B cell (primary cell): ENCODE data around the gene GLI3. TPM values are rescaled to one million over a fixed set of nuclear protein-coding genes. Genes with fewer than 3 reads are reported as not detected.
A peak's percentile ranks its signal among the peaks of the same experiment; 100 is the strongest.

Experiments used
- ATAC-seq: fragments of 200-7000 bp; cut with Tn5 transposase; one replicate; pipeline ENCODE4 v1.10.0; 2021; ENCODE audit warnings: low read depth, mild to moderate bottlenecking, moderate number of reproducible peaks, moderate library complexity
- CTCF ChIA-PET: fragments of 350-600 bp; sonication (Branson Sonifier 250); formaldehyde crosslinking; loops from one replicate; lab custom pipeline; 2021; ENCODE audit warnings: antibody characterized with exemption, inconsistent platforms; lab: Charles Lee
- POLR2A ChIA-PET: fragments of 350-600 bp; sonication (Branson Sonifier 250); formaldehyde crosslinking; loops from one replicate; lab custom pipeline; 2021; ENCODE audit warnings: antibody characterized with exemption; lab: Charles Lee
- DNase-seq: peaks from one replicate; pipeline ENCODE4 v3.0.0; 2013
- H2AFZ ChIP-seq: 2 replicates; pipeline ENCODE4 v1.6.1; 2012; ENCODE audit warnings: mild to moderate bottlenecking, low read depth, low read length; ENCODE audit not compliant: insufficient read depth, poor library complexity, severe bottlenecking
- H3K27ac ChIP-seq, 2 donors: 1 replicate in 1 of 2; 2 replicates in 1 of 2; pipeline ENCODE4 v1.5.1; 2012 to 2013; ENCODE audit warnings: low read length in 2 of 2, mild to moderate bottlenecking in 2 of 2, moderate library complexity in 1 of 2
- H3K27me3 ChIP-seq, 4 experiments: fragments of 200-600 bp in 1 of 4; sonication (generic) in 1 of 4; replicated peaks in 1 of 4; 1 replicate in 2 of 4; 2 replicates in 2 of 4; pipeline versions ENCODE4 v1.6.1 to v1.7.0; 2013 to 2016; ENCODE audit warnings: low read length in 3 of 4, mild to moderate bottlenecking in 2 of 4, mixed read lengths in 1 of 4, moderate library complexity in 1 of 4; ENCODE audit not compliant: insufficient read depth in 4 of 4, control insufficient read depth in 3 of 4; ENCODE audit errors: control extremely low read depth in 1 of 4
- H3K36me3 ChIP-seq, 2 experiments: replicated peaks in 1 of 2; 1 replicate in 1 of 2; 2 replicates in 1 of 2; pipeline versions ENCODE4 v1.6.1 to v1.7.1; 2013; ENCODE audit warnings: low read length in 1 of 2; ENCODE audit not compliant: insufficient read depth in 2 of 2, control insufficient read depth in 1 of 2; ENCODE audit errors: control extremely low read depth in 1 of 2, extremely low read depth in 1 of 2
- H3K4me1 ChIP-seq, 2 donors: fragments of 200-600 bp in 1 of 2; sonication (generic) in 1 of 2; 1 replicate in 1 of 2; 2 replicates in 1 of 2; pipeline versions ENCODE4 v1.5.1 to v1.6.1; 2013 to 2017; ENCODE audit warnings: low read length in 2 of 2; ENCODE audit not compliant: control insufficient read depth in 2 of 2, insufficient read depth in 2 of 2
- H3K4me2 ChIP-seq: replicated peaks from 2 replicates; pipeline ENCODE3; 2012; ENCODE audit warnings: mild to moderate bottlenecking, low read depth, low read length; ENCODE audit not compliant: poor library complexity, severe bottlenecking
- H3K4me3 ChIP-seq, 5 experiments: fragments of 200-600 bp in 1 of 5; sonication (generic) in 1 of 5; 1 replicate in 3 of 5; 2 replicates in 2 of 5; pipeline versions ENCODE4 v1.5.1 to v1.7.0; 2011 to 2016; ENCODE audit warnings: low read length in 4 of 5, mild to moderate bottlenecking in 4 of 5, low read depth in 2 of 5, control low read depth in 1 of 5, moderate library complexity in 1 of 5; ENCODE audit not compliant: insufficient read depth in 1 of 5; ENCODE audit errors: control extremely low read depth in 1 of 5, extremely low read depth in 1 of 5
- H3K79me2 ChIP-seq: fragments of 200-600 bp; sonication (generic); one replicate; pipeline ENCODE4 v1.6.0; 2016; ENCODE audit warnings: low read length; ENCODE audit not compliant: control insufficient read depth, insufficient read depth
- H3K9ac ChIP-seq: fragments of 200-600 bp; sonication (generic); 2 replicates; pipeline ENCODE4 v1.6.1; 2017; ENCODE audit warnings: mild to moderate bottlenecking, low read length, moderate library complexity
- H3K9me3 ChIP-seq, 3 donors: one replicate each; pipeline versions ENCODE4 v1.6.1 to v1.7.1; 2013; ENCODE audit warnings: low read length in 2 of 3; ENCODE audit not compliant: control insufficient read depth in 2 of 3, insufficient read depth in 1 of 3; ENCODE audit errors: control extremely low read depth in 1 of 3
- H4K20me1 ChIP-seq: 2 replicates; pipeline ENCODE4 v1.6.0; 2012; ENCODE audit warnings: mild to moderate bottlenecking, low read length; ENCODE audit not compliant: insufficient read depth, control insufficient read depth, poor library complexity, severe bottlenecking
- H3K27ac Mint-ChIP-seq: one replicate; pipeline ENCODE4 v1.8.0; 2021; ENCODE audit warnings: mixed read lengths
- H3K27me3 Mint-ChIP-seq: one replicate; pipeline ENCODE4 v1.8.0; 2021; ENCODE audit warnings: mixed read lengths
- H3K4me1 Mint-ChIP-seq: one replicate; pipeline ENCODE4 v1.8.0; 2021; ENCODE audit warnings: mixed read lengths
- H3K4me3 Mint-ChIP-seq: one replicate; pipeline ENCODE4 v1.8.0; 2021; ENCODE audit warnings: mixed read lengths
- H3K9me3 Mint-ChIP-seq: one replicate; pipeline ENCODE4 v1.8.0; 2022; ENCODE audit warnings: mixed read lengths; ENCODE audit not compliant: insufficient read depth
- EZH2 ChIP-seq: IDR thresholded peaks from 2 replicates; pipeline ENCODE4 v1.6.1; 2012; ENCODE audit warnings: borderline replicate concordance, low read depth, mild to moderate bottlenecking, moderate library complexity, low read length; ENCODE audit not compliant: insufficient read depth, poor library complexity, severe bottlenecking
- WGBS: methylation state at CpG from one replicate; pipeline ENCODE4 v1.1.5; 2013; ENCODE audit warnings: missing lambda C conversion rate; ENCODE audit not compliant: insufficient coverage; 5-methylcytosine and 5-hydroxymethylcytosine counted together
- intact Hi-C: fragments of 100-400 bp; cut with micrococcal nuclease; formaldehyde crosslinking; loops from one replicate; pipeline ENCODE4 v1.10.0; 2022
- polyA plus RNA-seq: library from polyadenylated mRNA; depleted of rRNA; stranded (reverse); fragments of >200 nt; gene quantifications from 2 replicates; pipeline ENCODE4 v1.2.3, GENCODE V29; 2012
- total RNA-seq, 2 donors: library from RNA; stranded (reverse); fragments of 120-200 nt in 1 of 2; gene quantifications; 1 replicate in 1 of 2; 2 replicates in 1 of 2; pipeline versions ENCODE4 v1.2.3 to v1.2.4, GENCODE V29; 2013 to 2022
- TF ChIP-seq, protein P1 (sequence below): fragments of 200-600 bp; IDR thresholded peaks from one replicate; pipeline ENCODE4 v1.8.0; 2022; ENCODE audit warnings: antibody characterized with exemption, mild to moderate bottlenecking

Gene GLI3
- total and polyA plus RNA-seq, 2 donors (not counting 1 experiment from before 2014, with no cell fraction given), result not detected

DNA sequence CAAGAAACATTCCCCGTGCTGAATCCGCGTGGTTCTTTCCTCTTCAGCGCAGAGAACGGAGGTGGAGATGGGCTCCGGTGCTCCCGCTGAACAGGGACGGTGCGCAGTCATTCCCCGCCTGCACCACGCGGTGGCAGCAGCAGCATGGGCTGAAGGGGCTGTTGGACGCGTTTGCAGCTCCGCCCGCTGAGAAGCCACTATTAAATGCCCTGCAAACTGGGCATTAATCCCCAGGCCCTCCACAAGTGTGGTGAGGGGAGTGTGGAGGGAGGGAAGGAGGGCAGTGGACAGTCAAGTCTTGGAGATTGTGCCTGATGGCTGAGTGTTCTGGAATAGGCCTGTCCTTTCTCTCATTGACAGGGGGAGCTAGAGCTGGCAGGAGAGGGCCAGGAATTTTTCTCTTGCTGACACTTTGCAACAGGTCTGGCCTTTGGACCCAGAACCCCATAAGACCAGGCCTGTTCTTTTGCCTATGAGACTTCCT is 293.9 kb downstream of the GLI3 start:
- WGBS, result 0% methylated on average over 15 of the region's 16 CpGs
- no peaks in the 10 kb centered on the region for H4K20me1 ChIP-seq
- intact Hi-C loops, result loop anchor here (1.0 to 5.0 kb wide), 2 partner anchors 1779 to 1896 kb away; no protein-coding TSS in a partner anchor
- no peaks in the 10 kb centered on the region for H3K36me3 ChIP-seq
- ChIA-PET POLR2A (no interaction called here), CTCF (interaction anchor here (0.6 to 4.7 kb wide), 16 partner anchors 11 to 1895 kb away, joined by 3 to 54 read pairs (median 7); no protein-coding TSS in a partner anchor)
- Mint-ChIP-seq H3K4me3 (peak overlapping the region; percentile 68), H3K27ac (no peak overlapping the region), H3K4me1 (peaks cover 27% of the 10 kb centered on the region), H3K27me3 (peaks cover 9% of the 10 kb centered on the region), H3K9me3 (no peaks in the 10 kb centered on the region)
- H3K27ac ChIP-seq, result no peak overlapping the region
- no peaks in the 10 kb centered on the region for H3K79me2 ChIP-seq
- peak overlapping the region in 2 of 5 experiments; percentile 5 to 31 for H3K4me3 ChIP-seq
- peak overlapping the region; percentile 69 for H2AFZ ChIP-seq
- DNase-seq (peak; percentile 85), ATAC-seq (peak; percentile 94)
- no peak overlapping the region for H3K9ac ChIP-seq
- peak overlapping the region; percentile 59 for H3K4me2 ChIP-seq
- H3K9me3 ChIP-seq, result no peaks in the 10 kb centered on the region
- TF ChIP-seq EZH2, result no peak
- TF ChIP-seq, protein P1, sequence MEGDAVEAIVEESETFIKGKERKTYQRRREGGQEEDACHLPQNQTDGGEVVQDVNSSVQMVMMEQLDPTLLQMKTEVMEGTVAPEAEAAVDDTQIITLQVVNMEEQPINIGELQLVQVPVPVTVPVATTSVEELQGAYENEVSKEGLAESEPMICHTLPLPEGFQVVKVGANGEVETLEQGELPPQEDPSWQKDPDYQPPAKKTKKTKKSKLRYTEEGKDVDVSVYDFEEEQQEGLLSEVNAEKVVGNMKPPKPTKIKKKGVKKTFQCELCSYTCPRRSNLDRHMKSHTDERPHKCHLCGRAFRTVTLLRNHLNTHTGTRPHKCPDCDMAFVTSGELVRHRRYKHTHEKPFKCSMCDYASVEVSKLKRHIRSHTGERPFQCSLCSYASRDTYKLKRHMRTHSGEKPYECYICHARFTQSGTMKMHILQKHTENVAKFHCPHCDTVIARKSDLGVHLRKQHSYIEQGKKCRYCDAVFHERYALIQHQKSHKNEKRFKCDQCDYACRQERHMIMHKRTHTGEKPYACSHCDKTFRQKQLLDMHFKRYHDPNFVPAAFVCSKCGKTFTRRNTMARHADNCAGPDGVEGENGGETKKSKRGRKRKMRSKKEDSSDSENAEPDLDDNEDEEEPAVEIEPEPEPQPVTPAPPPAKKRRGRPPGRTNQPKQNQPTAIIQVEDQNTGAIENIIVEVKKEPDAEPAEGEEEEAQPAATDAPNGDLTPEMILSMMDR, result peak; percentile 98
- peaks cover 0 to 4% (median 0%) of the 10 kb centered on the region in 4 experiments for H3K27me3 ChIP-seq
- H3K4me1 ChIP-seq, result peaks cover 17 to 24% of the 10 kb centered on the region in 2 donors

DNA sequence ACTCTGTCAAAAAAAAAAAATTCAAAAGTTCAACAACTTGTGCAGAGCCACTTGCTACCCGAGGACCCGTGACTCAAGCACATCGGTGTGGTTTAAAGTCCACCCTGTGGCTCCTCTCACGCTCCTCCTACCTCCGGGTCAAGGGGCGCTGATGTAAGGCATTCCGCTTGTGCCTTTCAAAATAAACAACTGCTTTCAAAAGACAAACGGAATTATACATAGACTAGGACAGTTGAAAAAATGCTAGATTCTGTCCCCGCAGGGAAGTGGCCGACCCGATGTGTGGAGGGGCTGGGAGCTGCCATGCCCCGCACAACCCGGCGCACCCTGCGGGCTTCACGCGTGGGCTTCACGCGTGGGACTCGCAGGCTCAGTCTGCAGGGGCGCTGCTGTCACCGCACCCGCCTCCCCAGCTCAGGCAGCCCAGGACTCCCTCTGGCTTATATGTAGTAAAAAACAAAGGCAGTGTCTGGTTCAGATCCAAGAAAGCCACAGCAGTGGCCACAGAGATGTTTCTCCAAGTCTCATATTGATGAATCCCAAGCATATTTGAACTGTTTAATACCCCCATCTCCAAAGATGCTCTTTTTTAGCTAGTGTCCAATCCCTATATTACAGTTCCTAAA is 294.4 kb downstream of the GLI3 start:
- Mint-ChIP-seq H3K27me3 (peaks cover 9% of the 10 kb centered on the region), H3K9me3 (no peaks in the 10 kb centered on the region), H3K4me3 (peak overlapping the region; percentile 68), H3K27ac (no peak overlapping the region), H3K4me1 (peaks cover 27% of the 10 kb centered on the region)
- intact Hi-C loops, result loop anchor here (1.0 to 5.0 kb wide), 2 partner anchors 1780 to 1897 kb away; no protein-coding TSS in a partner anchor
- H3K9ac ChIP-seq, result no peak overlapping the region
- H4K20me1 ChIP-seq, result no peaks in the 10 kb centered on the region
- no peaks in the 10 kb centered on the region for H3K79me2 ChIP-seq
- DNase-seq (no peak), ATAC-seq (no peak)
- H3K36me3 ChIP-seq, result no peaks in the 10 kb centered on the region
- H3K4me2 ChIP-seq, result peak overlapping the region; percentile 59
- peak overlapping the region in 2 of 5 experiments; percentile 5 to 31 for H3K4me3 ChIP-seq
- POLR2A ChIA-PET, result no interaction called here
- no peaks in the 10 kb centered on the region for H3K9me3 ChIP-seq
- TF ChIP-seq, protein P1, result no peak
- TF ChIP-seq EZH2, result no peak
- no peak overlapping the region for H3K27ac ChIP-seq
- WGBS, result 76% methylated on average over 23 of the region's 23 CpGs
- peaks cover 0 to 4% (median 0%) of the 10 kb centered on the region in 4 experiments for H3K27me3 ChIP-seq
- H3K4me1 ChIP-seq, result peaks cover 17 to 24% of the 10 kb centered on the region in 2 donors
- CTCF ChIA-PET, result interaction anchor here (1.0 to 4.7 kb wide), 13 partner anchors 10 to 1896 kb away, joined by 3 to 54 read pairs (median 8); no protein-coding TSS in a partner anchor
- H2AFZ ChIP-seq, result peak overlapping the region; percentile 69
